H9 (cell line): ENCODE results near the gene AKAP12. TPM values are rescaled to one million over a fixed set of nuclear protein-coding genes. Genes with fewer than 3 reads are reported as not detected.
A peak's percentile ranks its signal among the peaks of the same experiment; 100 is the strongest.

Source experiments
- DNase-seq: peaks from one replicate; pipeline ENCODE4 v3.0.0-alpha.2; 2017
- H2AFZ ChIP-seq: one replicate; pipeline ENCODE4 v1.6.1; 2013; ENCODE audit warnings: mild to moderate bottlenecking, low read length, control low read depth, moderate library complexity
- H2AK5ac ChIP-seq: 2 replicates; pipeline ENCODE4 v1.6.1; 2013; ENCODE audit warnings: low read length, control low read depth, mixed read lengths; ENCODE audit not compliant: insufficient read length
- H2BK120ac ChIP-seq: one replicate; pipeline ENCODE4 v1.6.1; 2013; ENCODE audit warnings: low read depth, mild to moderate bottlenecking, low read length, control low read depth, inconsistent platforms; ENCODE audit not compliant: poor library complexity, severe bottlenecking
- H2BK12ac ChIP-seq: 2 replicates; pipeline ENCODE4 v1.6.1; 2013; ENCODE audit warnings: low read length, control low read depth, mixed read lengths, low read depth; ENCODE audit not compliant: insufficient read length
- H2BK15ac ChIP-seq: 2 replicates; pipeline ENCODE4 v1.6.1; 2013; ENCODE audit warnings: low read depth, low read length, control low read depth
- H2BK20ac ChIP-seq: one replicate; pipeline ENCODE4 v1.6.1; 2013; ENCODE audit warnings: low read depth, mild to moderate bottlenecking, low read length, control low read depth, inconsistent platforms; ENCODE audit not compliant: poor library complexity, severe bottlenecking
- H2BK5ac ChIP-seq: 2 replicates; pipeline ENCODE4 v1.6.1; 2013; ENCODE audit warnings: low read length, control low read depth, mixed read lengths; ENCODE audit not compliant: insufficient read length
- H3K14ac ChIP-seq: 2 replicates; pipeline ENCODE4 v1.6.1; 2013; ENCODE audit warnings: low read length, control low read depth; ENCODE audit not compliant: insufficient read depth
- H3K18ac ChIP-seq: 2 replicates; pipeline ENCODE4 v1.6.1; 2013; ENCODE audit warnings: low read depth, mild to moderate bottlenecking, mixed read lengths, low read length, control low read depth; ENCODE audit not compliant: insufficient read length
- H3K23ac ChIP-seq: 2 replicates; pipeline ENCODE4 v1.6.1; 2013; ENCODE audit warnings: low read length, control low read depth, mixed read lengths, low read depth; ENCODE audit not compliant: insufficient read length
- H3K23me2 ChIP-seq: 2 replicates; pipeline ENCODE4 v1.6.1; 2013; ENCODE audit warnings: low read depth, mild to moderate bottlenecking, mixed read lengths, low read length, control low read depth; ENCODE audit not compliant: insufficient read length, poor library complexity, severe bottlenecking
- H3K27ac ChIP-seq: 2 replicates; pipeline ENCODE4 v1.5.1; 2013; ENCODE audit warnings: low read length, control low read depth, mixed read lengths, low read depth; ENCODE audit not compliant: insufficient read length
- H3K27me3 ChIP-seq: 2 replicates; pipeline ENCODE4 v1.6.1; 2013; ENCODE audit warnings: low read length, control low read depth, inconsistent platforms; ENCODE audit not compliant: insufficient read depth
- H3K4ac ChIP-seq: 2 replicates; pipeline ENCODE4 v1.6.1; 2013; ENCODE audit warnings: low read depth, mild to moderate bottlenecking, control low read depth, inconsistent platforms, low read length, moderate library complexity
- H3K4me1 ChIP-seq: 2 replicates; pipeline ENCODE4 v1.6.1; 2013; ENCODE audit warnings: low read length, control low read depth, inconsistent platforms; ENCODE audit not compliant: insufficient read depth
- H3K4me2 ChIP-seq: 2 replicates; pipeline ENCODE4 v1.6.1; 2013; ENCODE audit warnings: low read length, control low read depth, mixed read lengths; ENCODE audit not compliant: insufficient read length, insufficient read depth
- H3K56ac ChIP-seq: 2 replicates; pipeline ENCODE4 v1.6.1; 2013; ENCODE audit warnings: low read depth, mild to moderate bottlenecking, mixed read lengths, low read length, control low read depth; ENCODE audit not compliant: insufficient read length
- H3K79me1 ChIP-seq: 2 replicates; pipeline ENCODE4 v1.6.1; 2013; ENCODE audit warnings: low read depth, mild to moderate bottlenecking, moderate library complexity, low read length, control low read depth, inconsistent platforms; ENCODE audit not compliant: insufficient read depth, poor library complexity, severe bottlenecking
- H3K79me2 ChIP-seq: 2 replicates; pipeline ENCODE4 v1.6.1; 2013; ENCODE audit warnings: low read length, control low read depth, inconsistent platforms; ENCODE audit not compliant: insufficient read depth
- H3K9ac ChIP-seq: 2 replicates; pipeline ENCODE4 v1.6.1; 2013; ENCODE audit warnings: low read length, control low read depth, mixed read lengths; ENCODE audit not compliant: insufficient read length; ENCODE audit errors: extremely low read depth
- H3K9me3 ChIP-seq: one replicate; pipeline ENCODE4 v1.6.1; 2013; ENCODE audit warnings: low read depth, low read length, inconsistent platforms; ENCODE audit not compliant: control insufficient read depth
- H3T11ph ChIP-seq: one replicate; pipeline ENCODE4 v1.6.1; 2013; ENCODE audit warnings: mild to moderate bottlenecking, low read length, control low read depth, inconsistent platforms
- H4K20me1 ChIP-seq: one replicate; pipeline ENCODE4 v1.6.1; 2013; ENCODE audit not compliant: control insufficient read depth, insufficient read length, insufficient read depth
- H4K5ac ChIP-seq: 2 replicates; pipeline ENCODE4 v1.6.1; 2013; ENCODE audit warnings: low read depth, mild to moderate bottlenecking, mixed read lengths, low read length, control low read depth; ENCODE audit not compliant: insufficient read length
- H4K8ac ChIP-seq: replicated peaks from 2 replicates; pipeline ENCODE4 v1.6.1; 2013; ENCODE audit warnings: low read length, control low read depth, mixed read lengths, low read depth; ENCODE audit not compliant: insufficient read length
- H4K91ac ChIP-seq: 2 replicates; pipeline ENCODE4 v1.6.1; 2013; ENCODE audit warnings: low read depth, mild to moderate bottlenecking, moderate library complexity, mixed read lengths, low read length, control low read depth; ENCODE audit not compliant: insufficient read length
- H3K27ac Mint-ChIP-seq, 3 experiments: 2 replicates in 2 of 3; 3 replicates in 1 of 3; pipeline ENCODE4 v1.8.0; 2020 to 2021; ENCODE audit warnings: mixed read lengths in 3 of 3, mild to moderate bottlenecking in 1 of 3, moderate library complexity in 1 of 3
- H3K27me3 Mint-ChIP-seq: 2 replicates; pipeline ENCODE4 v1.8.0; 2021; ENCODE audit warnings: low read depth, mild to moderate bottlenecking, moderate library complexity, mixed read lengths
- H3K36me3 Mint-ChIP-seq, 3 experiments: 2 replicates in 2 of 3; 3 replicates in 1 of 3; pipeline ENCODE4 v1.8.0; 2020 to 2021; ENCODE audit warnings: low read depth in 3 of 3, mixed read lengths in 3 of 3; ENCODE audit not compliant: insufficient read depth in 1 of 3
- H3K4me1 Mint-ChIP-seq, 2 experiments: 2 replicates each; pipeline ENCODE4 v1.8.0; 2020; ENCODE audit warnings: mixed read lengths in 2 of 2
- H3K4me3 Mint-ChIP-seq, 2 experiments: 2 replicates in 1 of 2; 3 replicates in 1 of 2; pipeline ENCODE4 v1.8.0; 2020 to 2021; ENCODE audit warnings: mild to moderate bottlenecking in 2 of 2, mixed read lengths in 2 of 2, moderate library complexity in 1 of 2
- H3K9me3 Mint-ChIP-seq, 2 experiments: 2 replicates in 1 of 2; 3 replicates in 1 of 2; pipeline ENCODE4 v1.8.0; 2020; ENCODE audit warnings: mild to moderate bottlenecking in 2 of 2, mixed read lengths in 2 of 2, moderate library complexity in 1 of 2
- WGBS: extraction: QIAGEN DNeasy Blood & Tissue Kit; methylation state at CpG from one replicate; pipeline ENCODE4 v1.1.7; 2013; ENCODE audit warnings: missing lambda C conversion rate, low lambda C conversion rate, mixed read lengths; ENCODE audit not compliant: insufficient read length; ENCODE audit errors: extremely low coverage; 5-methylcytosine and 5-hydroxymethylcytosine counted together
- total RNA-seq: library from RNA; stranded (reverse); gene quantifications from 2 replicates; pipeline ENCODE4 v1.2.1, GENCODE V29; 2021
- TF ChIP-seq, protein P1 (sequence below): fragments of 200-600 bp; sonication (generic); conservative IDR thresholded peaks from 3 replicates; pipeline ENCODE4 v1.8.0; 2021; ENCODE audit warnings: antibody characterized with exemption, mild to moderate bottlenecking

AKAP12 gene
- total RNA-seq, 1 experiment from 2014 or later = 52.3 TPM

- H3K14ac ChIP-seq = peak overlapping the region; percentile 95; the same call in 1 of the 2 replicates
- H3K36me3 Mint-ChIP-seq = peaks cover 11 to 23% (median 12%) of the 10 kb centered on the region in 3 experiments; a peak in 6 of 7 replicates
- H3K4me2 ChIP-seq = peak overlapping the region; percentile 27
- no peak overlapping the region for H3T11ph ChIP-seq
- H2BK120ac ChIP-seq = no peak overlapping the region
- no peak overlapping the region for H2BK15ac ChIP-seq
- no peak overlapping the region; the same call in 1 of the 2 replicates for H3K4ac ChIP-seq
- H2BK12ac ChIP-seq = no peak overlapping the region
- peak overlapping the region; percentile 73 to 92 for H3K4me3 Mint-ChIP-seq
- no peaks in the 10 kb centered on the region for H3K9me3 Mint-ChIP-seq
- H3K4me1 ChIP-seq = peaks cover 2% of the 10 kb centered on the region
- no peak overlapping the region for H2BK20ac ChIP-seq
- no peaks in the 10 kb centered on the region for H4K20me1 ChIP-seq
- H3K27me3 ChIP-seq = no peaks in the 10 kb centered on the region
- DNase-seq = peak; percentile 98
- H3K79me1 ChIP-seq = peaks cover 3% of the 10 kb centered on the region
- H3K18ac ChIP-seq = peak overlapping the region; percentile 91
- H3K56ac ChIP-seq = no peak overlapping the region
- no peak overlapping the region for H3K23ac ChIP-seq
- TF ChIP-seq, protein P1, sequence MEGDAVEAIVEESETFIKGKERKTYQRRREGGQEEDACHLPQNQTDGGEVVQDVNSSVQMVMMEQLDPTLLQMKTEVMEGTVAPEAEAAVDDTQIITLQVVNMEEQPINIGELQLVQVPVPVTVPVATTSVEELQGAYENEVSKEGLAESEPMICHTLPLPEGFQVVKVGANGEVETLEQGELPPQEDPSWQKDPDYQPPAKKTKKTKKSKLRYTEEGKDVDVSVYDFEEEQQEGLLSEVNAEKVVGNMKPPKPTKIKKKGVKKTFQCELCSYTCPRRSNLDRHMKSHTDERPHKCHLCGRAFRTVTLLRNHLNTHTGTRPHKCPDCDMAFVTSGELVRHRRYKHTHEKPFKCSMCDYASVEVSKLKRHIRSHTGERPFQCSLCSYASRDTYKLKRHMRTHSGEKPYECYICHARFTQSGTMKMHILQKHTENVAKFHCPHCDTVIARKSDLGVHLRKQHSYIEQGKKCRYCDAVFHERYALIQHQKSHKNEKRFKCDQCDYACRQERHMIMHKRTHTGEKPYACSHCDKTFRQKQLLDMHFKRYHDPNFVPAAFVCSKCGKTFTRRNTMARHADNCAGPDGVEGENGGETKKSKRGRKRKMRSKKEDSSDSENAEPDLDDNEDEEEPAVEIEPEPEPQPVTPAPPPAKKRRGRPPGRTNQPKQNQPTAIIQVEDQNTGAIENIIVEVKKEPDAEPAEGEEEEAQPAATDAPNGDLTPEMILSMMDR = no peak
- peak overlapping the region; percentile 78 for H3K27ac ChIP-seq
- peaks cover 36% of the 10 kb centered on the region for H3K79me2 ChIP-seq
- H2AFZ ChIP-seq = no peak overlapping the region
- H2BK5ac ChIP-seq = no peak overlapping the region
- H3K4me1 Mint-ChIP-seq = peaks cover 31 to 39% of the 10 kb centered on the region in 2 experiments
- peaks cover 8% of the 10 kb centered on the region for H3K23me2 ChIP-seq
- no peaks in the 10 kb centered on the region for H3K27me3 Mint-ChIP-seq
- H4K8ac ChIP-seq = no peak overlapping the region
- H3K27ac Mint-ChIP-seq = no peak overlapping the region
- no peak overlapping the region for H4K91ac ChIP-seq
- no CpG with 5 or more reads among the region's 79 CpGs for WGBS
- peak overlapping the region; percentile 83 for H3K9ac ChIP-seq
- H4K5ac ChIP-seq = no peak overlapping the region
- no peak overlapping the region for H2AK5ac ChIP-seq
- no peaks in the 10 kb centered on the region for H3K9me3 ChIP-seq
Observed at GRCh38 chr6:151390276-151390850, 150.6 kb downstream of the AKAP12 start.
